CD4-positive, alpha-beta T cell treated with Interleukin-15 for 1 hour (primary cell): Measurements from ENCODE around the gene EMID1.
"Not testable (repeated sequence)": the region's sequence is repeated elsewhere in the genome, so short reads cannot be mapped to it uniquely, and the experiment has no call there.

ENCODE experiments used
- DNase-seq: peaks from one replicate; pipeline ENCODE4 v3.0.0-alpha.2; 2020

EMID1 gene

DNA sequence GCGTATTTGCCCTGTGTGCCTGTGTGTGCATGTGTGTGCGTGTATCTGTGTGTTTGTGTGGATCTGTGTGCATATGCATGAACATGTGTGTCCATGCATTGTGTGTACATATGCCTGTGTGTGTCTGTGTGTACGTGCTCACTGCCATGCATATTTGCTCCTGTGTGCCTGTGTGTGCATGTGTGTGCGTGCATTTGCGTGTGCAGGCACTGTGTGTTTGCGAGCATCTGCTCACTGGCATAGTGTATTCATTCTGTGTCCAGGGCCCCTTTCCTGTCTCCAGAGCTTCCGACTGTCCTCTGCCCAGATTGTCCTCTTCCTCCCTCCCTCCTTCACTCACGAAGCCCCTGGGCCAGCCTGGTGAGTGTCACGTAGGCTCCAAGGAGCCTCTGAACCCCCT lies 5.8 kb downstream of the EMID1 start:
- DNase-seq: no peak

DNA sequence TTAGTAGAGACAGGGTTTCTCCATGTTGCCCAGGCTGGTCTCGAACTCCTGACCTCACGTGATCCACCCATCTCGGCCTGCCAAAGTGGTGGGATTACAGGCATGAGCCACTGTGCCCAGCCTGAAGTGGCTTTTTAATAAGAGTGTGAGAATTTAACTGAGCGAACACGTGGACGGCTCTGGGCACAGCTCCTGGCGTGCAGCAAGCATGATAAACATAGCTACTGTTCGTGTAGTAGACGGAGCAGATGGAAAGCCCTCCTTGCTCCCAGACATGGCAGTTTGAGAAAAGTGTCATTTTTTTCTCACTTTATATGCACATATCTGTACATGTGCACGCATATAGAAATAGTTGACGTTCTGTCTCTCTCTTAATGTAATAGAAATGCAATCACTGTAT lies 7.0 kb downstream of the EMID1 start:
- no peak for DNase-seq

DNA sequence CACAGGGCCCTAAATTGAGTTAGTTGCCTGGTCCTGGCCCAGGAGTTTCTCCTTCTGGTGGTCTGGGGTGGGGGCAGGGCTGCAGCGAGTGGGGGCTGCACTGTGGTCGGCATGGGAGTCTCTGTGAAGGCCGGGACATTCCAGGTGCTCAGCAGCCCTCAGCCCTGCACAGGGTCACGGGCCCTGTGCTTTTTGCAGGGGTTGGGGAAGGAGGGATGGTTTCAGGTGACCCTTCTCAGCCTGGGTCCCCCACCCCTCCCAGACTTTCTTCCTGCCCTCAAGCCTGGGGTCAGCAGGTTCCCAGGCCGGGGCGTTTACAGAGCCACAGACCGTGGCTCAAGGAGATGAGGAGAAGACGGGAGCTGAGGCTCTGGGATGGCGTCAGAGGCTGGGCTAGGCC lies 7.8 kb downstream of the EMID1 start:
- no peak for DNase-seq

DNA sequence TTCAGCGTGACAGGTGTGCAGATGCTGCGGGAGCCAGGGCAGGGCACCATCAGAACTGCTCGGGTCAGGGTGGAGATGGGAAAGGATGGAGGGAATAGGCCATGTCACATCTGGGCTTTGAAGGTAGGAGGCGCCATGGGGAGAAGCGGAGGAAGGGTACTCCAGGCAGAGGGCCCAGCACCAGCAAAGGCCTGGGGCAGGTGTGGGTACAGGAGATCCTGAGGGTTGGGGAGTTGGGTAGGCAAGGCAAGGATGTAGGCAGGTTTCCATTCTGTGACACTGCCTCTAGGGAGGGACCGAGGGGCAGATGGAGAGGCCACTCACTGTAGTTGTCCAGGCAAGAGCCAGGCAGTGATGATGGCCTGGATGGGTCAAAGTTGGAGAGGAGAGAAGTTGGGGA lies 8.5 kb downstream of the EMID1 start:
- no peak for DNase-seq

DNA sequence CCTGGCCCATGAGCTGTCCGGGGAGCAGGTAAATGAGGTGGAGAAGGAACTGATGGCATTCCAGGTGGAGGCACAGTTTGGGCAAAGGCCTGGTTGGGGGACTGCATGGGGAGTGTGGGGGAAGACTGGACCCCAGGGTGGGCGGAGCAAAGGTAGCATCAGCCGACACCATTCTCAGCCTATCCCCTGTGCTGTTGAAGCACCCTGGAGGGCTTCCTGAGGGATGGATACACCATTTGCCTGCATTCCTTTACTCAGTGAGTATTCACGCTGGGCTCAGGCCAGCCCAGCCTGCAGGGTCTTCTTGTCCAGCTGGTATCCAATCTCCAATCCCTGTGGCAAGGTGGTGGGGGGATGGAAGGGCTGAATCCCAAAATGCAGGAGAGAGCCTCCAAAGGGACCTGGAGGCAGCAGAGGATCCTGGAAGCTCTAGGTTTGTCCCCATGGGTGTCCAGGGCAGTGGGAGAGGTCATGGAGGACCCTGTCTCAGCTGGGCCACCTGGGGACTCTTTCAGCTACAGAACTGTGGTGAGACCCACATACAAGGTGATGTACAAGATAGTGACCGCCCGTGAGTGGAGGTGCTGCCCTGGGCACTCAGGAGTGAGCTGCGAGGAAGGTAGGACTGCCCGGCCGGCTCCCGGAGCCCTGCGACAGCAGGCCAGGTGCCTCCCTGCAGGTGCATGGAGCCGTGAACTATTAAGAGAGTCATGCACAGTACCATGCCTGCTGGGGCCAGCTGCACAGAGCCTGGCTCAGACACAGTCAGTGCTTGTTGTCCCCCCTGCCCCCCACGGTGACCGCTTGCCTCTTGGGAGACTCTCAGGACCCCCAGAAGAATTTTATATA lies 9.5 kb downstream of the EMID1 start:
- DNase-seq: no peak

DNA sequence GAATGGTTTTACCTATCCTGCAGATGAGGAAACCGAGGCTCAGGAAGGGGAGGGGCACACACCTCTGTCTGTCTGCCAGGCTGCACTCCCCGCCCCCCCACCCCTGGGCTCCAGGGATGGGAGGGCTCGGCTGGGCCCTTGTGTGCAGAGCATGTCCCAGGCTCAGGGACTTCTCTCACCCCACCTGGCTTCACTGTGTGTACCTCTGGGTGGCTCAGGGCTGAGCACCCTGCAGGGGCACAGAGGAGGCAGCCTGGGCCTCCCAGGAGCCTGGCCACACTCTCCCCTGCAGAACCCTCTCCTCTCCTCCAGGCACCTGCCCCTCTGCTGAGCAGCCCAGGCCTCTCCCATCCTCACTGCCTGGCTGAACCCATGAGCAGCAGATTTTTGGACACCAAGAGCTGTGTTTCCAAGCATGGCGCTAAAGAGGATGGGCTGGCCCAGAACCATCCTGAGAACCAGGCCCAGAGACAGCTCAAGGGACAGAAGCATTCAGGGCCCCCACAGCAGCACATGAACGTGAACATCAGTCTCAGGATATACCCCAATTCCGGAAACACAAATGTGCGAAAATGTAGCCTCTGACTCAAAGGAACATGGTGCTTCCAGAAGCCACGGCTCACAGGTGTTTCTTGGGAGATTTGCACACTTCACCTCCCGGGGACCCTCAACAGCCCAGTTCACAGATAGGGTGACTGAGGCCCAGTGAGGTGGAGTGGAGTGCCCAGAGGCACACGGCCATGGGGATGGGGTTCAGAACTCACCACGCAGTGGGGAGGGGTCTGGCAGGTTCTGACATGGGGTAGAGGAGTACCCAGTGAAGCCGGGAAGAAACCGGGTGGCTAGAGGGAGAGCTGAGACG lies 10.5 kb downstream of the EMID1 start:
- DNase-seq: no peak

DNA sequence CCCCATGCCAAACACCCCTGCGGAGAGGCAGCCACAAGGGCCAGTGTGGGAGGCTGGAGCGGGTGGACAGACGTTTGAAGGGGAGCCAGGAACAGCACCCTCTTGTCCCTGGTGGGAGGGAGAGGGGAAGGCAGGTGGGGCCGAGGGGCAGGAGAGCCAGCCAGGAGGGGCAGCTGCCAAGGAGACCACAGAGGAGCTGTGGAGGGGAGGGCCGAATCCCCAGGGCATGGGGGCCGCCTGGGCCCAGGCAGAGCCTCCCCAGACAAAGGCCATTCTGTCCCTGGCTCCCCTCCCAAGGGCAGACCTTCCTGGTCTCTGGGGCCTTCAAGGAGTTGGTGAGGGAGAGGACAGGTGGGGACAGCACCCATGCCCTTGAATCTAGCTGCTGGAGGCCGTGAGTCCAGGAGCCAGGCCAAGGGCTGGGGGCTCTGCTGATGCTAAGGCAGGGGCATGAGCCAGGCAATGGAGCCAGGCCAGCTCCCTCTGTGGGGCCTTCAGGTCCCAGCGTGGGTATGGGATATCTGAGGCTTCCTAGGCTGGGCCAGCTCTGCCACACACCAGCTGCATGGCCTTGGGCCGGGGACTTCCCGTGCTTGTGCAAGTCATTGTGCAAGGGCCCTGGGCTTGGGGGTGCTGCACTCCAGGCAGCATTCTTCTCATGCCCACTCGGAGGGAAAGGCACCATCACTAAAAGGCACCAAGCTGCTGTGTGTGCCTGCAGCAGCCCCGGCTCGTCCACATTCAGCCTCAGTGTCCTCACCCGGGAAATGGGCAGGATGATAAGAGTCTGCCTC lies 11.4 kb downstream of the EMID1 start:
- no peak for DNase-seq

DNA sequence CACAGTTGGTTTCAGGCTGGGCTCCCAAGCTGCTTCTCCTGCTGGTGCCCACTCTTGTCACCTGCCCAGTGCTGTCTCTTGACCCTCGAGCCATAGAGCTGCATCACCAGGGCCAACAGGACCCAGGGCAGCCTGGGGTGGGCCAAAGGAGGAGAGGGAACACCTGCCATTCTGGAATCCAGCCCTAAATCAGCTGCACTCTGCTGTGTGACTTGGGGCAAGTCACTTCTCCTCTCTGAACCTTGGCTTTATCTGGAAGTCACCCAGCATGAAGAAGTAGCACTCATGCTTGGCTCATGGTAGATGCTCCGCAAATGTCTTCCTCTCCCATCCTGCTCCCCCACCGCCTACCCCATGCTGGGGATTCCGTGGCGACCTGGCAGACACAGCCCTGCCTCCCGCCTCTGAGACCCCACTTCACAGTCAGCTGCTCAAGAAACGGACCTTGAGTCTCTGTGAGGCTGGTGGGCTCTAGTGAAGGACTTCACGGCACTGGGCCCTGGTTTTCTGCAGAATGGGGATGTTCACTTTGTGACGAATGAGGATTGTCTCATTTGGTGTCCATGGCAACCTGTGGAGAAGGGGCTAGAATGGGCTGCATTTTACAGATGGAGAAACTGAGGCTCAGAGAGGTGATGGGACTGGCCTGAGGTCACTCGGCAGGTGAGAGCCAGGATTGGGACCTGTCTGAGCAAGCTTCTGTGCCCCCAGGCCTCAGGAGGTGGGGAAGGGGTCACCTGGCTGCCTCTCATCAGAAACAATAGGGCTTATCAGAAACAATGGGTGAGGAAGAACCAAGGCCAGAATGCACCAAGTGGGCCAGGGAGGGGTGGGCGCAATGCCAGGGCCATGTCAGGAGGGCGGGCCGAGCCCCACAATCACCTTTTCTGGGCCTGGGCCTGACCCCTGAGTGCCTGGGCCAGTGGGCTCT lies 12.4 kb downstream of the EMID1 start:
- no peak for DNase-seq

DNA sequence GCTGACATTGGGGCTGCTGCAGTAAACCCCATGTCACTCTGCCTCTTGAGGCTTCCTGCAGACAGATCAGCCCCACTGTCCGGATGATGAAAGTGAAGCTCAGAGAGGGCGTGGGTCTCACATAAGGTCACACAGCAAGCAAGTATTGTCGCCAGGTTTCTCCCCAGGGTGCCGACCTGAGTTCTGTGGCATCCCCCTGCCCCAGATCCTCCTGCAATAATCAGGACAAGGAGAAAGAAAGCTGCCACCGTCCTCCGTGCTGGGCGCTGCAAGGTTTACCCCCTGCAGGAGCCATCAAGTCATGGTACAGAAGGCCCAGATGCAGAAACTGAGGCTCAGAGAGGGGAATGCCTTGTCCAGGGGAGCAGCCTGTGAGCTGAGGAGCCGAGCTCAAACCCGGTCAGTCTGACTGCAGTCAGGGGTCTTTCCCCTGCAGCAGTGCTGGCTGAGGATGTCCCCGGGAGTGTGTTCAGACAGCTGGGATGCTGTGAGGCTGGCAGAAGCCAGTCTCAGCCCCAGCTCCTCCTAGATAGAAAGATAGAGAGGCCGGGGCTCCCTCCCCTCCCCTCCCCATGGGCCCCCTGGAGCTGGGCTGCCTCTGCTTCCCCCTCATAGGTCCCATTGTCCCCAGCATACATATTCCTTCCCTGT lies 13.2 kb downstream of the EMID1 start:
- no peak for DNase-seq

DNA sequence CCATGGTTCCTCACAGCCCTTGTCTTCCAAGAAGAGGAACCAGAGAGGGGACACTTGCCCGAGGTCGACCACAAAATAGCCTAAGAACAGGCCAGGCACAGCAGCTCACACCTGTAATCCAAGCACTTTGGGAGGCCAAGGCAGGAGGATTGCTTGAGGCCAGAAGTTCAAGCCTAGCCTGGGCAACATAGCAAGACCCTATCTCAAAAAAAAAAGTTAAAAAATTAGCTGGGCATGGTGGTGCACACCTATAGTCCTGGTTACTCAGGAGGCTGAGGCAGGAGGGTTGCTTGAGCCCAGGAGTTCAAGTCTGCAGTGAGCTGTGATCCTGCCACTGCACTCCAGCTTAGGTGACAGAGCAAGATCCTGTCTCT lies 13.7 kb downstream of the EMID1 start:
- DNase-seq: not testable (repeated sequence)

DNA sequence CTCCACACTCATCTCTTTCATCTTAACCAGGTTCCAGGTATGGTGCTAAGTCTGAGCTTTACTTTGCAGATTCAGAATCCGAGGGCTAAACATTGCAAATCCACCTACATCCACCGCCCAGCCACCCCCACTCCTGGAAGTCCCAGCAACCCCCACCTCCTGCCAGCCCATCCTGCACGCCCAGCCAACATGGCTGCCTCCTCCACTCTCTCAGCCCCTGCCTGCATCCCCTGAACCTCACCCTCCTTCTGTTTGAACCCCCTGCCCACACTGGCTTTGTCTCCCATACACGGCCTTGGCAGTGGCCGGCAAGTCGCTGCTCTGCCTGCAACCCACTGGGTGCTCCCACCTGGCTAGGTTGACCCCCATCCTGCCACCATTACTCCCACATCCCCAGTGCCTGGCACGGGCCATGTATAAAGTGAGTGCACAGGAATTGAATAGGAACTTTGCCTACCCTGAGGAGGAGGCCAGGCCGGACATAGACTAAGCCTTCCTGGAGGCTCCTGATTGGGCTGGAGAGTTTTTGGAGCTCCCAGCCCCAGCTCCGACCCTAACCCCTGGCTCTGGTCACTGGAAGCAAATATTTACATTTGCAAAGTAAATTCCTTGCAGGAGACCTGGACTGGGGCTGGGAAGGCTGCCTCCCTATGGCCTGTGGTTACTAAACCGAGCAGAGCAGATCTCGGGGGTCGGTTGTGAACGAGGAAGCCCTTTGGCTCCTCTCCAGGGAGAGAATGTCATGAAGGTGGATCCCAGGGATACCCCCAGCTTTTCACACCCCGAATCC lies 14.4 kb downstream of the EMID1 start:
- no peak for DNase-seq

DNA sequence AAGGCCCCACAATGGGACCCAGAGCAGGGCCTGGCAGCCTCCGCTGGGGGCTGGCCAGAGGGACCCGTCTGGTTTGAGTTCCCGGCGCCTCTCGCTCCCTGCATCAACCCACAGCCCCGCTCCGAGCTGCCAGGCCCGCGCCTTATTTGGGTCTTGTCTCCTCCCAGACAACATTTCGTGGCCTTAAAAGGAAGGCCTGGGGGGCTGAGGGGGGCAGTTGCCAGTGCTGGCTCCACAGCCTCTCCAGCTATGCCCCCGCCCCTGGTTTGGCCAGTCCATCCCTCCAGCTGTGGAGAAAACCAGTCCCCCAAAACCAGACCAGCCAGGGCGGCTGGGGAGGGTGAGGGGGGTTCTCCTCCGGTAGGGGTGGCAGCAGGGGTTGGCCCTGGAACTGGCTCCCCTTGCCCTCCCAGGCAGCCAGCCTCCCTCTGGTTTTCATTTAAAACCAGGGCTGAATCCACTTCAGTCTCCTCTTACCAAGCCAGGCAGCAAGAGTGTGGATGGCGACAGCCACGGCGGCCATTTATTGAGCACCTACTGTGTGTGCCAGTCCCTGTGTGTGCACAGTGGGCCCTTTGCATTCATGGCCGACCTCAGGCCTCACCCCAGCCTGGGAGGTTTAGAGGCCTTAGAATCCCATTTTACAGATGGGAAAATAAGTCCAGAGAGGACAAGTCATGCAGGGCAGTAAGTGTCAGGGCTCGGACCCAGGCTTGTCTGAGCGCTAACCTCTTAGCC lies 18.6 kb downstream of the EMID1 start:
- DNase-seq: no peak

DNA sequence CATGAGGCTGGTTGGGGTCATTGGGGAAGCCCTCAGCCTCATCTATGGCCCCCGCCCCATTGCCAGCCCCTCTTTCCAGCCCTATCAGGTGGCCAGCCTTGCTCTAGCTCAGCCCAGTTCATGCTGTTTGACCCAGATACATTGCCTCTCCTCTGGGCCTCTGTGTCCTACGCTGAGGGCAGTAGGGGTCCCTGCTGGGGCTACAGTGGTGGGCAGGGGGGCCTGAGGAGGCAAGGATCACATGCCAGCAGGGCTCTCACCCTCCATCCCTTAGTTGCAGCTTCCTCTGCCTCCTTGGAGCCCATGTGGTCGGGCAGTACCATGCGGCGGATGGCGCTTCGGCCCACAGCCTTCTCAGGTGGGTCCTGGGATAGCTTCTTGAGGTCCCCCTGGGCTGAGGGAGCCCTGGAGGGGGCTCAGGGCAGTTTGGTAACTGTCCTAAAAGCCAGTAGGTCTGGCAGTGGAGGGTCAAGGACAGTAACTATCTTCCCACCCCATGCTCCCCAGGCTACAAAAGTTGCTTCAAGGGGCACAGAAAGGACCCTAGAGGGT lies 19.2 kb downstream of the EMID1 start:
- no peak for DNase-seq

DNA sequence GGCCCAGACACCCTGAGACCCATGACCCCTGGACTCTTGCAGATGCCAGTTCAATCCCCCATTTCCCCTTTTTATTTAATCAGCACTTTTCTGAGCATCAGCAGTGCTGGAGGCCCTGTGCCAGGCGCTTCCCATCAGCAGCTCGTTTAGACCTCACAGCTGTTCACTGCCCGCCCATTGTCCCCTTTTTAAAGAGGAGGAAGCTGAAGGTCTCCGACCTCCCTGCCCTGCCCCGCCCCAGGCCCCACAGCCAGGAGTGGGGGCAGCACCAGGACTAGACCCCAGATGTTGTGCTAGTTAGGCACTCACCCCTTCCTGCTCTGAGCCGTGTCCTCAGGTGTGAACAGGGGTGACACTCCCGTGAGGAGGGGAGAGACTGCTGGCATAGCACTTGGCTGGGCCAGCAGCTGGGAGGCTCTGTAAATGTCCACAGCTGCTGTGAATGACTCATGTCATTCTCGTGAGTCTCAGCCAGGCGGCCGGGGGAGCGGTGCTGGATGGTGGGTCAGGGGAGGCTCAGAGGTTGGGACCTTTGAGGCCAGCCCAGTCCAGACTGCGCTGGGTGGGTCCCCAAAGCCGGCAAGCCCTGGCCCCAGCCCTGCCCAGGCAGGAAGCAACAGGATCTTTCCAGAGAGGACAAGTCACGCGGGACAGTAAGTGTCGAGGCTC lies 19.9 kb downstream of the EMID1 start:
- DNase-seq: no peak

DNA sequence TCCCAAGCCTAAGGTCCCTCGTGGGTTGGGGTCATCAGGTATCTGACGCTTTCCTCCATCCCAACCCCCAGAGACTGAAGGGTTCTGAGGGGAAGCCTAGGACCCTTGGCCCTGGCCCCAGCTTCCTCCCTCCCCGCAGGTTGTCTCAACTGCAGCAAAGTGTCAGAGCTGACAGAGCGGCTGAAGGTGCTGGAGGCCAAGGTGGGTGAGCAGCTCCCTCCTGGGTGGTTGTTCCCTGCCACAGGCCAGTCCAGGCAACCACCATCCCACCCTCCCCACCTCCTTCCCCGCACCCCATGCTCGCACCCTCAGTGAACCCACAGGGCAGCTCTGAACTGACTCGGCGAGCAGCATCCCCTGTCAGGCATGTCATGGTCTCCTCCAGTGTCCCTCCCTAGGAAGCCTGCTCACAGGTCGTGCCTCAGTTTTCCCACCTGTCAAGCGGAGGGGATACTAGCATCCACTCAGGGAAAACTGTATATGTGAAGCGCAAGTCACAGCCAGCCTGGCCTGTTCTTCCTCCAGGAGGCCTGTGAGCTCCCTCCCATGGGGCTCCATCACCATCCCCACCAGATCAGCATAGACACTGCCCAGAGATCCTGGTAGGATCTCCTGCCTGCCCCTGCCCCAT lies 20.8 kb downstream of the EMID1 start:
- DNase-seq: no peak

DNA sequence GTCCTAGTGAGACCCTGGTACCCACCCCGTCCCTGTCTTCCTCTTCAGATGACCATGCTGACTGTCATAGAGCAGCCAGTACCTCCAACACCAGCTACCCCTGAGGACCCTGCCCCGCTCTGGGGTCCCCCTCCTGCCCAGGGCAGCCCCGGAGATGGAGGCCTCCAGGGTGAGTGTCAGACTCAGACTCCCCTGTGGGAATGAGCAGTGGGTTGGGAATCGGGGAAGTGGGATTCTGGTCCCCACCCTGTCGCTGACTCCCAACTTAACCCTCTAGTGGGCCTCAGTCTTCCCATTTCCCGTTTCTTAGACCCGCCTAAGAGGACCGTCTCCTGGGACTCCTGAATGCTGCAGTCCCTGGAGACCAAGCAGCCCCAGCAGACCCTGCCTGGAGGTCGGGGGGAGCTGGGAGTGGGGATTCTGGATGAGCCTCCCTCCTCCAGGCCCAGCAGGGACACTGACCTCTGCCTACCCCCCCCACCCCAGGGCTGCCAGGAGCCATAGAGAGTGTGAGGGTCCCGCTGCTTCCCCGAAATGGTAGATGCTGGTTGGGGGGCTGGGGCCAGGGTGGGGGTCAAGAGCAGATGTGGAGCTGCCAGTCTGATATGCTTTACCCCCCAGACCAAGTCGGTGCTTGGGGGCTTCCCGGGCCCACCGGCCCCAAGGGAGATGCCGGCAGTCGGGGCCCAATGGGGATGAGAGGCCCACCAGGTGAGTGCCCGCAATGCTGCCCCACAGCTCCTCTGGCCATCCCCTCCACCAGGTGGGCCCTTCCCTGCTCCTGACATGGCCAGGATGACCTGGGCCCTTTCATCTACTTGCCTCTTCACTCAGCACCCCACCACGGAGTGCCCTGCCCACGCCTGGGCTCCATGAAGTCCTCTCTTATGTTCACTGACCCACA lies 25.5 kb downstream of the EMID1 start:
- no peak for DNase-seq
